ENCODE measurements around the gene NRARP.
A peak's percentile ranks its signal among the peaks of the same experiment; 100 is the strongest.
"Not testable (repeated sequence)": the region's sequence is repeated elsewhere in the genome, so short reads cannot be mapped to it uniquely, and the experiment has no call there.

Gene NRARP

GRCh38 chr9:137302118-137302448 is at the start of gene NRARP:
NRARP (minus strand) TSS chr9:137302271; CDS start chr9:137301928, 343 bp downstream.
- peak; percentile 65 for DNase-seq

- no peak for DNase-seq
Observed at GRCh38 chr9:137350696-137351584, 48.9 kb upstream of the NRARP start.

- DNase-seq: no peak
Observed at GRCh38 chr9:137349471-137350033, 47.5 kb upstream of the NRARP start.

GRCh38 chr9:137348769-137349470 is 46.8 kb upstream of the NRARP start:
- DNase-seq: no peak

- no peak for DNase-seq
Observed at GRCh38 chr9:137347928-137348327, 45.9 kb upstream of the NRARP start.

GRCh38 chr9:137342482-137342881 is 40.4 kb upstream of the NRARP start:
- no peak for DNase-seq

GRCh38 chr9:137341227-137341626 is 39.2 kb upstream of the NRARP start:
- no peak for DNase-seq

- not testable (repeated sequence) for DNase-seq
Observed at GRCh38 chr9:137339908-137340462, 37.9 kb upstream of the NRARP start.

GRCh38 chr9:137339045-137339907 is 37.2 kb upstream of the NRARP start:
- no peak for DNase-seq

- DNase-seq: no peak
Observed at GRCh38 chr9:137336735-137337134, 34.7 kb upstream of the NRARP start.

- DNase-seq: no peak
Observed at GRCh38 chr9:137333016-137333671, 31.1 kb upstream of the NRARP start.

- DNase-seq: no peak
Observed at GRCh38 chr9:137331929-137332328, 29.9 kb upstream of the NRARP start.

- DNase-seq: no peak
Observed at GRCh38 chr9:137330689-137331088, 28.6 kb upstream of the NRARP start.

- DNase-seq: not testable (repeated sequence)
Observed at GRCh38 chr9:137329590-137329989, 27.5 kb upstream of the NRARP start.

GRCh38 chr9:137327641-137328550 is 25.8 kb upstream of the NRARP start:
- not testable (repeated sequence) for DNase-seq

GRCh38 chr9:137326445-137327065 is 24.5 kb upstream of the NRARP start:
- DNase-seq: no peak

GRCh38 chr9:137325799-137326198 is 23.7 kb upstream of the NRARP start:
- DNase-seq: no peak

- DNase-seq: no peak
Observed at GRCh38 chr9:137325124-137325523, 23.1 kb upstream of the NRARP start.

- no peak for DNase-seq
Observed at GRCh38 chr9:137323531-137324331, 21.7 kb upstream of the NRARP start.
